ENCODE data around the gene SCN2B.

GRCh38 chr11:118224511-118225188 is 48.2 kb upstream of the SCN2B start, which contains the start of gene JAML:
- TF ChIP-seq EZH2phosphoT487 (IDR thresholded peaks at IDR 0.05; ENCODE audit: insufficient read depth, low read depth) (no peak), EZH2 (IDR thresholded peaks at IDR 0.05; ENCODE audit: insufficient read depth, poor library complexity, severe bottlenecking) (no peak)
